ENCODE measurements around the gene TBC1D1.
A peak's percentile ranks its signal among the peaks of the same experiment; 100 is the strongest.

Gene TBC1D1

GRCh38 chr4:38026158-38026740 lies 135.4 kb downstream of the TBC1D1 start:
- no peak for TF ChIP-seq CTCF (IDR thresholded peaks at IDR 0.05; ENCODE audit: insufficient read depth, low read depth, low read length, missing control alignments)
- DNase-seq (ENCODE audit: low read depth), result no peak
- no peak overlapping the region for H3K4me3 ChIP-seq (ENCODE audit: low read depth, low read length)

GRCh38 chr4:38030023-38030422 lies 139.1 kb downstream of the TBC1D1 start:
- no peak for TF ChIP-seq CTCF (IDR thresholded peaks at IDR 0.05; ENCODE audit: insufficient read depth, low read depth, low read length, missing control alignments)
- no peak overlapping the region for H3K4me3 ChIP-seq (ENCODE audit: low read depth, low read length)
- no peak for DNase-seq (ENCODE audit: low read depth)

GRCh38 chr4:38034986-38035882 lies 144.3 kb downstream of the TBC1D1 start:
- H3K4me3 ChIP-seq (ENCODE audit: low read depth, low read length), result no peak overlapping the region
- peak; percentile 71 for DNase-seq (ENCODE audit: low read depth)

GRCh38 chr4:38036548-38036947 lies 145.7 kb downstream of the TBC1D1 start:
- no peak for DNase-seq (ENCODE audit: low read depth)

More at GRCh38 chr4:38034986-38035882, 144.3 kb downstream of the TBC1D1 start:
- peak; percentile 46 for TF ChIP-seq CTCF (IDR thresholded peaks at IDR 0.05; ENCODE audit: insufficient read depth, low read depth, low read length, missing control alignments)

GRCh38 chr4:38037612-38038011 lies 146.7 kb downstream of the TBC1D1 start:
- DNase-seq (ENCODE audit: low read depth), result no peak
- H3K4me3 ChIP-seq (ENCODE audit: low read depth, low read length), result no peak overlapping the region
- TF ChIP-seq CTCF (IDR thresholded peaks at IDR 0.05; ENCODE audit: insufficient read depth, low read depth, low read length, missing control alignments), result no peak

More at GRCh38 chr4:38036548-38036947, 145.7 kb downstream of the TBC1D1 start:
- no peak for TF ChIP-seq CTCF (IDR thresholded peaks at IDR 0.05; ENCODE audit: insufficient read depth, low read depth, low read length, missing control alignments)
- H3K4me3 ChIP-seq (ENCODE audit: low read depth, low read length), result no peak overlapping the region

GRCh38 chr4:38040619-38041018 lies 149.7 kb downstream of the TBC1D1 start:
- no peak for TF ChIP-seq CTCF (IDR thresholded peaks at IDR 0.05; ENCODE audit: insufficient read depth, low read depth, low read length, missing control alignments)
- H3K4me3 ChIP-seq (ENCODE audit: low read depth, low read length), result no peak overlapping the region
- no peak for DNase-seq (ENCODE audit: low read depth)

All from GM12865 (cell line).